SK-N-SH (cell line): ENCODE measurements around the gene OR2T11.

Experiments used
- CHD2 ChIP-seq: fragments of 150-350 bp; IDR thresholded peaks from 2 replicates; pipeline ENCODE4 v1.6.1; 2018; ENCODE audit warnings: low read length; ENCODE audit not compliant: partially characterized antibody
- CTCF ChIP-seq: fragments of 200-600 bp; sonication (generic); IDR thresholded peaks from 2 replicates; pipeline ENCODE4 v1.6.1; 2017; ENCODE audit warnings: antibody characterized with exemption, mild to moderate bottlenecking, moderate library complexity
- EP300 ChIP-seq, 2 experiments: IDR thresholded peaks; 2 replicates each; pipeline versions ENCODE4 v1.4.0 to v1.6.1; 2012; ENCODE audit warnings: borderline replicate concordance in 1 of 2, low read depth in 1 of 2, low read length in 1 of 2
- JUND ChIP-seq: IDR thresholded peaks from 2 replicates; pipeline ENCODE4 v1.4.0; 2012
- MXI1 ChIP-seq: IDR thresholded peaks from 2 replicates; pipeline ENCODE4 v1.6.1; 2012; ENCODE audit warnings: mild to moderate bottlenecking, low read depth, low read length, improper control_type of control experiment
- RCOR1 ChIP-seq: fragments of 150-350 bp; IDR thresholded peaks from 2 replicates; pipeline ENCODE4 v1.6.1; 2017; ENCODE audit warnings: antibody characterized with exemption, low read length
- REST ChIP-seq: IDR thresholded peaks from 2 replicates; pipeline ENCODE4 v1.6.1; 2012; ENCODE audit warnings: mild to moderate bottlenecking, low read depth, low read length, moderate library complexity

- TF ChIP-seq CTCF: no peak
- no peak for TF ChIP-seq CHD2
- no peak for TF ChIP-seq JUND
- no peak for TF ChIP-seq RCOR1
- no peak for TF ChIP-seq REST
- no peak for TF ChIP-seq MXI1
- TF ChIP-seq EP300 (IDR thresholded peaks at IDR 0.05; ENCODE audit: borderline replicate concordance in 1 of 2, low read depth in 1 of 2, low read length in 1 of 2): no peak
These were observed 44.8 kb downstream of the OR2T11 start for GRCh38 chr1:248590055-248590454.
